B cell (primary cell): ENCODE data around the gene DNAAF8. TPM values are rescaled to one million over a fixed set of nuclear protein-coding genes. Genes with fewer than 3 reads are reported as not detected.

Experiments
- ATAC-seq: fragments of 200-7000 bp; cut with Tn5 transposase; one replicate; pipeline ENCODE4 v1.10.0; 2021; ENCODE audit warnings: low read depth, mild to moderate bottlenecking, moderate number of reproducible peaks, moderate library complexity
- CTCF ChIA-PET: fragments of 350-600 bp; sonication (Branson Sonifier 250); formaldehyde crosslinking; loops from one replicate; lab custom pipeline; 2021; ENCODE audit warnings: antibody characterized with exemption, inconsistent platforms; lab: Charles Lee
- POLR2A ChIA-PET: fragments of 350-600 bp; sonication (Branson Sonifier 250); formaldehyde crosslinking; loops from one replicate; lab custom pipeline; 2021; ENCODE audit warnings: antibody characterized with exemption; lab: Charles Lee
- DNase-seq: peaks from one replicate; pipeline ENCODE4 v3.0.0; 2013
- H2AFZ ChIP-seq: 2 replicates; pipeline ENCODE4 v1.6.1; 2012; ENCODE audit warnings: mild to moderate bottlenecking, low read depth, low read length; ENCODE audit not compliant: insufficient read depth, poor library complexity, severe bottlenecking
- H3K27ac ChIP-seq, 2 donors: 1 replicate in 1 of 2; 2 replicates in 1 of 2; pipeline ENCODE4 v1.5.1; 2012 to 2013; ENCODE audit warnings: low read length in 2 of 2, mild to moderate bottlenecking in 2 of 2, moderate library complexity in 1 of 2
- H3K27me3 ChIP-seq, 4 experiments: fragments of 200-600 bp in 1 of 4; sonication (generic) in 1 of 4; replicated peaks in 1 of 4; 1 replicate in 2 of 4; 2 replicates in 2 of 4; pipeline versions ENCODE4 v1.6.1 to v1.7.0; 2013 to 2016; ENCODE audit warnings: low read length in 3 of 4, mild to moderate bottlenecking in 2 of 4, mixed read lengths in 1 of 4, moderate library complexity in 1 of 4; ENCODE audit not compliant: insufficient read depth in 4 of 4, control insufficient read depth in 3 of 4; ENCODE audit errors: control extremely low read depth in 1 of 4
- H3K36me3 ChIP-seq, 2 experiments: replicated peaks in 1 of 2; 1 replicate in 1 of 2; 2 replicates in 1 of 2; pipeline versions ENCODE4 v1.6.1 to v1.7.1; 2013; ENCODE audit warnings: low read length in 1 of 2; ENCODE audit not compliant: insufficient read depth in 2 of 2, control insufficient read depth in 1 of 2; ENCODE audit errors: control extremely low read depth in 1 of 2, extremely low read depth in 1 of 2
- H3K4me1 ChIP-seq, 2 donors: fragments of 200-600 bp in 1 of 2; sonication (generic) in 1 of 2; 1 replicate in 1 of 2; 2 replicates in 1 of 2; pipeline versions ENCODE4 v1.5.1 to v1.6.1; 2013 to 2017; ENCODE audit warnings: low read length in 2 of 2; ENCODE audit not compliant: control insufficient read depth in 2 of 2, insufficient read depth in 2 of 2
- H3K4me2 ChIP-seq: replicated peaks from 2 replicates; pipeline ENCODE3; 2012; ENCODE audit warnings: mild to moderate bottlenecking, low read depth, low read length; ENCODE audit not compliant: poor library complexity, severe bottlenecking
- H3K4me3 ChIP-seq, 5 experiments: fragments of 200-600 bp in 1 of 5; sonication (generic) in 1 of 5; 1 replicate in 3 of 5; 2 replicates in 2 of 5; pipeline versions ENCODE4 v1.5.1 to v1.7.0; 2011 to 2016; ENCODE audit warnings: low read length in 4 of 5, mild to moderate bottlenecking in 4 of 5, low read depth in 2 of 5, control low read depth in 1 of 5, moderate library complexity in 1 of 5; ENCODE audit not compliant: insufficient read depth in 1 of 5; ENCODE audit errors: control extremely low read depth in 1 of 5, extremely low read depth in 1 of 5
- H3K79me2 ChIP-seq: fragments of 200-600 bp; sonication (generic); one replicate; pipeline ENCODE4 v1.6.0; 2016; ENCODE audit warnings: low read length; ENCODE audit not compliant: control insufficient read depth, insufficient read depth
- H3K9ac ChIP-seq: fragments of 200-600 bp; sonication (generic); 2 replicates; pipeline ENCODE4 v1.6.1; 2017; ENCODE audit warnings: mild to moderate bottlenecking, low read length, moderate library complexity
- H3K9me3 ChIP-seq, 3 donors: one replicate each; pipeline versions ENCODE4 v1.6.1 to v1.7.1; 2013; ENCODE audit warnings: low read length in 2 of 3; ENCODE audit not compliant: control insufficient read depth in 2 of 3, insufficient read depth in 1 of 3; ENCODE audit errors: control extremely low read depth in 1 of 3
- H4K20me1 ChIP-seq: 2 replicates; pipeline ENCODE4 v1.6.0; 2012; ENCODE audit warnings: mild to moderate bottlenecking, low read length; ENCODE audit not compliant: insufficient read depth, control insufficient read depth, poor library complexity, severe bottlenecking
- H3K27ac Mint-ChIP-seq: one replicate; pipeline ENCODE4 v1.8.0; 2021; ENCODE audit warnings: mixed read lengths
- H3K27me3 Mint-ChIP-seq: one replicate; pipeline ENCODE4 v1.8.0; 2021; ENCODE audit warnings: mixed read lengths
- H3K4me1 Mint-ChIP-seq: one replicate; pipeline ENCODE4 v1.8.0; 2021; ENCODE audit warnings: mixed read lengths
- H3K4me3 Mint-ChIP-seq: one replicate; pipeline ENCODE4 v1.8.0; 2021; ENCODE audit warnings: mixed read lengths
- H3K9me3 Mint-ChIP-seq: one replicate; pipeline ENCODE4 v1.8.0; 2022; ENCODE audit warnings: mixed read lengths; ENCODE audit not compliant: insufficient read depth
- EZH2 ChIP-seq: IDR thresholded peaks from 2 replicates; pipeline ENCODE4 v1.6.1; 2012; ENCODE audit warnings: borderline replicate concordance, low read depth, mild to moderate bottlenecking, moderate library complexity, low read length; ENCODE audit not compliant: insufficient read depth, poor library complexity, severe bottlenecking
- WGBS: methylation state at CpG from one replicate; pipeline ENCODE4 v1.1.5; 2013; ENCODE audit warnings: missing lambda C conversion rate; ENCODE audit not compliant: insufficient coverage; 5-methylcytosine and 5-hydroxymethylcytosine counted together
- intact Hi-C: fragments of 100-400 bp; cut with micrococcal nuclease; formaldehyde crosslinking; loops from one replicate; pipeline ENCODE4 v1.10.0; 2022
- polyA minus RNA-seq: library from RNA; depleted of rRNA, polyadenylated mRNA; stranded (reverse); fragments of >200 nt; gene quantifications from 2 replicates; pipeline ENCODE4 v1.2.3, GENCODE V29; 2012
- polyA plus RNA-seq: library from polyadenylated mRNA; depleted of rRNA; stranded (reverse); fragments of >200 nt; gene quantifications from 2 replicates; pipeline ENCODE4 v1.2.3, GENCODE V29; 2012
- total RNA-seq, 2 donors: library from RNA; stranded (reverse); fragments of 120-200 nt in 1 of 2; gene quantifications; 1 replicate in 1 of 2; 2 replicates in 1 of 2; pipeline versions ENCODE4 v1.2.3 to v1.2.4, GENCODE V29; 2013 to 2022
- TF ChIP-seq, protein P1 (sequence below): fragments of 200-600 bp; IDR thresholded peaks from one replicate; pipeline ENCODE4 v1.8.0; 2022; ENCODE audit warnings: antibody characterized with exemption, mild to moderate bottlenecking

The DNAAF8 gene
- total RNA-seq (0.19 and 0.44 TPM in 2 replicates), polyA plus RNA-seq (0.09 TPM in 1 of 2 replicates, not detected in the other), polyA minus RNA-seq (0.21 TPM in 1 of 2 replicates, not detected in the other)
- total RNA-seq (2013): 0.14 TPM

DNA sequence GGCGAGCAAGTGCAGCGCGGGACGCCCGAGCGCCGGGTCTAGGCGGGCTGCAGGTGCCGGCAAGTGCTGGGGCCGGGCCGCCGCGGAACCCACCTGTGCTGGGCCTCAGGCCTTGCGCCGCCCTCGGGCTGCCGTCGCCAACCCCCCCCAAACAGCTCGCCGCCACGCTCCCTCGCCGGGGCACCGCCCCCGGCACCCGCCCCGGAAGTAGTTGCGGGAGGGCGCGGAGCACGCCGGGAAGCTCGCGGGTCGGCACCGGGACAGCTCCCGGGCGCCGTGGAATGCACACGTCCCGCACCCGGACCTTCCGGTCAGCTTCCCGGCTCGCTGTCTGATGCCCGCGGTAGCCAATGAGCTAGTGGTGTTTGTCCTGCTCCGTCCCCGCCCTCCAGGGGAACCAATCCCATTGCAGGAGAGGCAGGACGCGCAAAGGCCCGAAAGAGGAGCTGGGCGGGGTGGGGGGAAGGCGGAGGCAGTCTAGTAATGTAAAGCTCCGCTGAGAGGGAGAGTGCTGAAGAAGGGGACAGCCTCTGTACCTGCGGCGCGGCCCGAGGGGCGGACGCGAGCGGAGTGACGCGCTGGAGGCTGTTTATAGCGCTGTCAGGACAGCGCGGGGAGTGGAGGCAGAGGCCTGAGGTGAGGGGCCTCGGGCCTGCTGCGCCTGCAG lies at the start of gene DNAAF8, which contains the start of gene ANKS3:
TSS of gene DNAAF8 (plus strand) at position 475 of the 667 bp plus-strand sequence. CDS start 1,978 bp downstream, outside the sequence.
TSS of gene ANKS3 (minus strand) at position 209 of the 667 bp plus-strand sequence. CDS start 4,122 bp downstream, outside the sequence.
- Histone ChIP-seq H2AFZ (peak within 1 kb of the TSS; percentile 94), H3K4me1 (peaks cover 10 to 13% of the 10 kb centered on the region in 2 donors), H3K4me3 (peak within 1 kb of the TSS; percentile 79 to 98 (median 91)), H3K9me3 (no peaks in the 10 kb centered on the region), H3K27ac (peak within 1 kb of the TSS; percentile 35 to 89), H3K4me2 (peak within 1 kb of the TSS; percentile 100), H4K20me1 (no peaks in the 10 kb centered on the region), H3K79me2 (peaks cover 28% of the 10 kb centered on the region), H3K9ac (peak within 1 kb of the TSS; percentile 89), H3K27me3 (no peaks in the 10 kb centered on the region), H3K36me3 (peaks cover 0 to 8% of the 10 kb centered on the region in 2 experiments)
- intact Hi-C loops: loop anchor here (1.0 to 2.0 kb wide), 6 partner anchors 33 to 461 kb away; partner anchors contain the start of genes MGRN1, ROGDI, TFAP4 and ZNF500
- POLR2A ChIA-PET: interaction anchor here (0.5 to 3.0 kb wide), 11 partner anchors 18 to 1823 kb away, joined by 3 to 20 read pairs (median 4); partner anchors contain the start of genes NAGPA, NUDT16L1, ROGDI and ZNF500
- TF ChIP-seq, protein P1, sequence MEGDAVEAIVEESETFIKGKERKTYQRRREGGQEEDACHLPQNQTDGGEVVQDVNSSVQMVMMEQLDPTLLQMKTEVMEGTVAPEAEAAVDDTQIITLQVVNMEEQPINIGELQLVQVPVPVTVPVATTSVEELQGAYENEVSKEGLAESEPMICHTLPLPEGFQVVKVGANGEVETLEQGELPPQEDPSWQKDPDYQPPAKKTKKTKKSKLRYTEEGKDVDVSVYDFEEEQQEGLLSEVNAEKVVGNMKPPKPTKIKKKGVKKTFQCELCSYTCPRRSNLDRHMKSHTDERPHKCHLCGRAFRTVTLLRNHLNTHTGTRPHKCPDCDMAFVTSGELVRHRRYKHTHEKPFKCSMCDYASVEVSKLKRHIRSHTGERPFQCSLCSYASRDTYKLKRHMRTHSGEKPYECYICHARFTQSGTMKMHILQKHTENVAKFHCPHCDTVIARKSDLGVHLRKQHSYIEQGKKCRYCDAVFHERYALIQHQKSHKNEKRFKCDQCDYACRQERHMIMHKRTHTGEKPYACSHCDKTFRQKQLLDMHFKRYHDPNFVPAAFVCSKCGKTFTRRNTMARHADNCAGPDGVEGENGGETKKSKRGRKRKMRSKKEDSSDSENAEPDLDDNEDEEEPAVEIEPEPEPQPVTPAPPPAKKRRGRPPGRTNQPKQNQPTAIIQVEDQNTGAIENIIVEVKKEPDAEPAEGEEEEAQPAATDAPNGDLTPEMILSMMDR: no peak
- no peak for TF ChIP-seq EZH2
- CTCF ChIA-PET: interaction anchor here (1.0 to 1.6 kb wide), 8 partner anchors 32 to 364 kb away, joined by 3 to 13 read pairs (median 4); partner anchors contain the start of genes EEF2KMT, MGRN1, ROGDI and UBALD1
- DNase-seq: peak; percentile 89
- Mint-ChIP-seq H3K27me3 (no peaks in the 10 kb centered on the region), H3K9me3 (no peaks in the 10 kb centered on the region), H3K4me1 (peaks cover 17% of the 10 kb centered on the region), H3K4me3 (peak within 1 kb of the TSS; percentile 90), H3K27ac (peak within 1 kb of the TSS; percentile 89)
- ATAC-seq: peak; percentile 80
- under 1% methylated on average over 69 of the region's 70 CpGs for WGBS

DNA sequence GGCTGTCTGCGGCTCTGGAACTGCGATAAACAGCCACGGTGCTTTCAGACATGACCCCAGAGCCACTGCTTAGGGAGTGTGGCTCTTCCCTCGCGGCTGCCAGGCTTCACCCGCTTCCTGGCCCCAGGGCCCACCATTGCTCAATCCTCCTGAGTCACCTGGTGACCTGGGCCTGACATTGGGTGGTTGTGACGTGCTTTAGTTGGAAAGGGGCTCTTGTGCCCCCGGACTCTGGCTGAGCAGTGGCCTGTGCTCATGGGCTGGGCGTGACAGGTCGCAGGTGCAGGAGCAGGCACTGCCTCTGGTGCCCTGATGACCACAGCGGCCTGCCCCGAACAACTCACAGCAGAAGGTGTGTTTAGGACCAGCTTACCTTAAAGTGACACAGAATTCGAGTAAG lies 49.6 kb upstream of the DNAAF8 start:
- Histone ChIP-seq H3K9ac (no peak overlapping the region), H3K9me3 (no peaks in the 10 kb centered on the region), H3K27ac (no peak overlapping the region), H3K4me2 (no peak overlapping the region), H2AFZ (no peak overlapping the region), H3K79me2 (no peaks in the 10 kb centered on the region), H3K4me3 (no peak overlapping the region), H3K4me1 (no peaks in the 10 kb centered on the region), H3K27me3 (no peaks in the 10 kb centered on the region), H4K20me1 (no peaks in the 10 kb centered on the region), H3K36me3 (peaks cover 0 to 34% of the 10 kb centered on the region in 2 experiments)
- Mint-ChIP-seq H3K27me3 (no peaks in the 10 kb centered on the region), H3K27ac (no peak overlapping the region), H3K4me3 (no peak overlapping the region), H3K4me1 (no peaks in the 10 kb centered on the region), H3K9me3 (no peaks in the 10 kb centered on the region)
- 98% methylated on average over 12 of the region's 13 CpGs for WGBS
- intact Hi-C loops: no loop called here
- CTCF ChIA-PET: no interaction called here
- POLR2A ChIA-PET: interaction anchor here (0.6 kb wide), 1 partner anchor 50 kb away, joined by 3 read pairs; no protein-coding TSS in a partner anchor
- ATAC-seq: no peak
- DNase-seq: no peak
- TF ChIP-seq, protein P1: no peak
- no peak for TF ChIP-seq EZH2
